MM.1S (cell line): ENCODE results near the gene GPR180.

Source experiments
- DNase-seq: peaks from one replicate; pipeline ENCODE4 v3.0.0-alpha.2; 2015
- H2AFZ ChIP-seq: fragments of 300-600 bp; sonication (generic); 2 replicates; pipeline ENCODE4 v1.6.0; 2016; ENCODE audit warnings: antibody characterized with exemption, low read length
- H3F3A ChIP-seq: fragments of 300-600 bp; sonication (generic); 2 replicates; pipeline ENCODE4 v1.6.1; 2016; ENCODE audit warnings: mild to moderate bottlenecking, antibody characterized with exemption, low read length, moderate library complexity, mixed read lengths; ENCODE audit not compliant: insufficient read depth
- H3K27ac ChIP-seq: fragments of 300-600 bp; sonication (generic); 2 replicates; pipeline ENCODE4 v1.5.1; 2016; ENCODE audit warnings: mild to moderate bottlenecking, low read length
- H3K27me3 ChIP-seq: fragments of 300-600 bp; sonication (generic); replicated peaks from 2 replicates; pipeline ENCODE4 v1.6.0; 2016; ENCODE audit warnings: low read length; ENCODE audit not compliant: insufficient read depth
- H3K36me3 ChIP-seq: fragments of 300-600 bp; sonication (generic); replicated peaks from 2 replicates; pipeline ENCODE4 v1.6.1; 2016; ENCODE audit warnings: mild to moderate bottlenecking, low read length, mixed read lengths; ENCODE audit not compliant: insufficient read depth
- H3K4me1 ChIP-seq: fragments of 300-600 bp; sonication (generic); 2 replicates; pipeline ENCODE4 v1.6.1; 2016; ENCODE audit warnings: low read length, mixed read lengths
- H3K4me2 ChIP-seq: fragments of 300-600 bp; sonication (generic); 2 replicates; pipeline ENCODE4 v1.6.0; 2016; ENCODE audit warnings: low read depth, low read length
- H3K4me3 ChIP-seq: fragments of 300-600 bp; sonication (generic); 2 replicates; pipeline ENCODE4 v1.5.1; 2016; ENCODE audit warnings: low read length, mixed read lengths
- H3K79me2 ChIP-seq: fragments of 300-600 bp; sonication (generic); 2 replicates; pipeline ENCODE4 v1.6.1; 2016; ENCODE audit warnings: mixed run types, low read length, mixed read lengths
- H3K9ac ChIP-seq: fragments of 300-600 bp; sonication (generic); 2 replicates; pipeline ENCODE4 v1.6.1; 2016; ENCODE audit warnings: low read length, mixed read lengths
- H3K9me2 ChIP-seq: fragments of 300-600 bp; sonication (generic); replicated peaks from 2 replicates; pipeline ENCODE4 v1.6.1; 2016; ENCODE audit warnings: mild to moderate bottlenecking, low read length, mixed read lengths; ENCODE audit not compliant: insufficient read depth
- H3K9me3 ChIP-seq: fragments of 300-600 bp; sonication (generic); replicated peaks from 2 replicates; pipeline ENCODE4 v1.6.1; 2016; ENCODE audit warnings: mild to moderate bottlenecking, low read length, mixed read lengths; ENCODE audit not compliant: insufficient read depth
- H4K20me1 ChIP-seq: fragments of 300-600 bp; sonication (generic); 2 replicates; pipeline ENCODE4 v1.6.1; 2016; ENCODE audit warnings: mild to moderate bottlenecking, low read length, moderate library complexity, mixed read lengths; ENCODE audit not compliant: insufficient read depth
- CTCF ChIP-seq: fragments of 300-600 bp; sonication (generic); IDR thresholded peaks from 2 replicates; pipeline ENCODE4 v1.5.1; 2016; ENCODE audit warnings: antibody characterized with exemption, low read length, mixed read lengths
- EZH2 ChIP-seq: fragments of 300-600 bp; sonication (generic); optimal IDR thresholded peaks from 2 replicates; pipeline ENCODE3; 2017; ENCODE audit warnings: low read depth, mild to moderate bottlenecking, antibody characterized with exemption, low read length, mixed read lengths
- EZH2phosphoT487 ChIP-seq: fragments of 300-600 bp; sonication (generic); IDR thresholded peaks from 2 replicates; pipeline ENCODE4 v1.6.1; 2018; ENCODE audit warnings: antibody characterized with exemption, low read length

GPR180 gene

GRCh38 chr13:94595001-94595949 is 6.4 kb upstream of the GPR180 start:
- Histone ChIP-seq H3K4me1 (peaks cover 25% of the 10 kb centered on the region), H3K79me2 (peaks cover 37% of the 10 kb centered on the region), H4K20me1 (no peaks in the 10 kb centered on the region), H3K4me3 (peak overlapping the region; percentile 84), H3F3A (peaks cover 16% of the 10 kb centered on the region), H3K27ac (peak overlapping the region; percentile 55; the same call in 1 of the 2 replicates), H3K9me2 (no peaks in the 10 kb centered on the region), H3K4me2 (peak overlapping the region; percentile 88), H3K36me3 (peaks cover 2% of the 10 kb centered on the region; the same call in 1 of the 2 replicates), H3K9ac (peak overlapping the region; percentile 82), H3K27me3 (no peaks in the 10 kb centered on the region), H2AFZ (peak overlapping the region; percentile 86), H3K9me3 (no peaks in the 10 kb centered on the region)
- TF ChIP-seq EZH2 (no peak), CTCF (no peak), EZH2phosphoT487 (no peak)
- DNase-seq, result peak; percentile 33

GRCh38 chr13:94595950-94596574 is 5.6 kb upstream of the GPR180 start, which contains the start of gene TGDS:
TSS of gene TGDS (minus strand) at chr13:94596152. CDS start at chr13:94596136, 16 bp downstream.
- Histone ChIP-seq H3K9me3 (no peaks in the 10 kb centered on the region), H2AFZ (peak within 1 kb of the TSS; percentile 86), H3F3A (peaks cover 9% of the 10 kb centered on the region; the same call in 1 of the 2 replicates), H3K27ac (peak within 1 kb of the TSS; percentile 55; the same call in 1 of the 2 replicates), H3K27me3 (no peaks in the 10 kb centered on the region), H3K36me3 (peaks cover 2% of the 10 kb centered on the region; the same call in 1 of the 2 replicates), H3K9me2 (no peaks in the 10 kb centered on the region), H4K20me1 (no peaks in the 10 kb centered on the region), H3K79me2 (peaks cover 34% of the 10 kb centered on the region), H3K4me3 (peak within 1 kb of the TSS; percentile 84), H3K9ac (peak within 1 kb of the TSS; percentile 82), H3K4me1 (peaks cover 18% of the 10 kb centered on the region), H3K4me2 (peak within 1 kb of the TSS; percentile 88)
- TF ChIP-seq CTCF, result no peak
- no peak for TF ChIP-seq EZH2phosphoT487
- no peak for TF ChIP-seq EZH2
- DNase-seq, result peak; percentile 96

GRCh38 chr13:94596575-94596971 is 5.1 kb upstream of the GPR180 start:
- peak overlapping the region; percentile 82; the same call in 1 of the 2 replicates for H3K9ac ChIP-seq
- no peak overlapping the region for H3K27ac ChIP-seq
- peaks cover 34% of the 10 kb centered on the region for H3K79me2 ChIP-seq

More at GRCh38 chr13:94596575-94596971, 5.1 kb upstream of the GPR180 start:
- DNase-seq, result no peak
- Histone ChIP-seq H3F3A (0 out of 2 replicates have a peak, but pooled peaks cover 7% of the 10 kb centered on the region), H3K4me1 (peaks cover 15% of the 10 kb centered on the region; the same call in 1 of the 2 replicates), H3K9me3 (no peaks in the 10 kb centered on the region), H3K4me2 (peak overlapping the region; percentile 49; the same call in 1 of the 2 replicates), H3K36me3 (peaks cover 2% of the 10 kb centered on the region; the same call in 1 of the 2 replicates), H3K4me3 (peak overlapping the region; percentile 84), H2AFZ (peak overlapping the region; percentile 86), H3K27me3 (no peaks in the 10 kb centered on the region), H4K20me1 (no peaks in the 10 kb centered on the region), H3K9me2 (no peaks in the 10 kb centered on the region)
- TF ChIP-seq EZH2, result no peak
- TF ChIP-seq EZH2phosphoT487, result no peak
- TF ChIP-seq CTCF, result no peak
